BE2C (cell line): ENCODE data around the gene IFRD1.

Source experiments
- DNase-seq: peaks from one replicate; pipeline ENCODE4 v3.0.0-alpha.2; 2020
- H3K27me3 ChIP-seq: fragments of 250-450 bp; sonication (Bioruptor Pico); 2 replicates; pipeline ENCODE4 v1.5.1; 2020; ENCODE audit warnings: mild to moderate bottlenecking
- H3K36me3 ChIP-seq: fragments of 250-450 bp; sonication (Bioruptor Pico); 2 replicates; pipeline ENCODE4 v1.5.1; 2020; ENCODE audit warnings: mild to moderate bottlenecking
- H3K4me1 ChIP-seq: fragments of 250-450 bp; sonication (Bioruptor Pico); 2 replicates; pipeline ENCODE4 v1.5.1; 2020
- H3K4me3 ChIP-seq: 2 replicates; pipeline ENCODE4 v1.5.1; 2011; ENCODE audit warnings: low read depth, low read length
- H3K9me3 ChIP-seq: fragments of 250-450 bp; sonication (Bioruptor Pico); 2 replicates; pipeline ENCODE4 v1.5.1; 2020
- TF ChIP-seq, protein P1 (sequence below): IDR thresholded peaks from 2 replicates; pipeline ENCODE4 v1.5.1; 2012; ENCODE audit warnings: mild to moderate bottlenecking, low read depth, low read length

The IFRD1 gene

DNA sequence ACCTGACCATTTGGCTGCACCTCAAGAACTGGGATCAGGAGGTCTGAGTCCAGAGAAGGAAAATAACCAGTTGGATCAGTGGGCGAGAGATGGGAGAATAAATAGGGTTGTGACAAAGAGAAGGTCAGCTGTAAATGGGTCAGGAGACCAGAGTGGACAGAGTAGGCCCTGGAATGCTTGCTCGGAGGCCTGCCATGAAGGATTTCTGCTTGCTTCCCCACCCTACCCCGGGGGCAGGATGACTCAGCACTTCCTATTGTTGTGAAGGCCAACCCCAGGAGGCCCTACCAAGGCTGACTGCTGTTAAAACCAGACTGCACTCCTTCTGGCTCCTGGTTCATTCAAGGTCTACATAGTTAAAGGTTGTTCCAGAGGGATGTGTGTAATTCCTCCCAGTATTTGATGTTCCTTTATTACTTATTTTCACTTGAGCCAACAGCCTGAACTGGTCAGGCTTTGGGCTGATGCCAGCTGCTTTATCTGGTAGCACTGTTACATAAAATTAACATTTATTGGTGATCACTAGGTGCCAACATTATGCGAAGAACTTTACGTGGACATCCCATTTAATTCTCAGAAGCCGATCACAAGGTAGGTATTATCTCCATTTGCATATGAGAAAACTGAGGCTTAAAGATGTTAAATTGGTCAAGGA, 27.3 kb upstream of the IFRD1 start:
- Histone ChIP-seq H3K9me3 (no peaks in the 10 kb centered on the region), H3K4me1 (peaks cover 16% of the 10 kb centered on the region), H3K36me3 (no peaks in the 10 kb centered on the region), H3K4me3 (no peak overlapping the region), H3K27me3 (no peaks in the 10 kb centered on the region)
- TF ChIP-seq, protein P1, sequence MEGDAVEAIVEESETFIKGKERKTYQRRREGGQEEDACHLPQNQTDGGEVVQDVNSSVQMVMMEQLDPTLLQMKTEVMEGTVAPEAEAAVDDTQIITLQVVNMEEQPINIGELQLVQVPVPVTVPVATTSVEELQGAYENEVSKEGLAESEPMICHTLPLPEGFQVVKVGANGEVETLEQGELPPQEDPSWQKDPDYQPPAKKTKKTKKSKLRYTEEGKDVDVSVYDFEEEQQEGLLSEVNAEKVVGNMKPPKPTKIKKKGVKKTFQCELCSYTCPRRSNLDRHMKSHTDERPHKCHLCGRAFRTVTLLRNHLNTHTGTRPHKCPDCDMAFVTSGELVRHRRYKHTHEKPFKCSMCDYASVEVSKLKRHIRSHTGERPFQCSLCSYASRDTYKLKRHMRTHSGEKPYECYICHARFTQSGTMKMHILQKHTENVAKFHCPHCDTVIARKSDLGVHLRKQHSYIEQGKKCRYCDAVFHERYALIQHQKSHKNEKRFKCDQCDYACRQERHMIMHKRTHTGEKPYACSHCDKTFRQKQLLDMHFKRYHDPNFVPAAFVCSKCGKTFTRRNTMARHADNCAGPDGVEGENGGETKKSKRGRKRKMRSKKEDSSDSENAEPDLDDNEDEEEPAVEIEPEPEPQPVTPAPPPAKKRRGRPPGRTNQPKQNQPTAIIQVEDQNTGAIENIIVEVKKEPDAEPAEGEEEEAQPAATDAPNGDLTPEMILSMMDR, result no peak
- DNase-seq, result peak; percentile 87

DNA sequence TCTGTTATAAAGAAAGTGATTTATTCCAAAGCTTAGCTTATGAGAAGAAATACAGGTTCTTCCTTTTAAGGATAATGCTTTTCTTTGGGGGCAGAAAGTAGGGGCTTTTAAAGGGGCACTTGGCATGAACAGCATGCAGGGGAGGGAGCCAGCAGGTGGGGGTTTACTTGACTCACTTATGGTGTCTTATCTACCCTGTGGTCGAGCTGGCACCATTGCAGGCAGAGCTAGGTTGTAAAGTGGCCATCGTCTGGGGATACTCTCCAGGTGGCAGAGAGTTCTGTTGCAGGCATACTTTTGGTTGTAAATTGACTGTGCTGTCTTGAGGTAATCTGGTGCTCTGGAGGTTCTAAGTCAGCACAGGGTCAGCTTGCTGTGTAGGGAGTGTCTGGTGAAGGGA, 26.3 kb upstream of the IFRD1 start:
- no peak for DNase-seq

DNA sequence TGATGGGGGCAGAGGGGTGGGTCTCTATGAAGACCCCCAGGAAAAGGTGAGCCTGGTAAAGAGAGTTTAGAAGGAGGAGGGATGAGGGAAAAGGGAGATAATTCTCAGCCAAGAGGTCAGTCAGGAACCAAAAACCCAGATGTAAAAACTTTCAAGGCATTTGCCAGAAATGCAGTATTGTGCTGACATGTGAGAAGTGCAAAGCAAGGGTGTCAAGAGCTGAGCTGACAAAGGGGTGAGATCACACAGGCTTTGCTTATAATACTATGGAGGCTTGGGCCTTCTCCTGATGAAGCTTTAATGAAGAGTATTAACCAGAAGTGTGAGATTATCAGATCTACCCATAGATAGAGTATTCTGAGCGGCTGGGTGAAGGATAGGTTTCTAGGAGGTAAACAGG, 22.3 kb upstream of the IFRD1 start:
- TF ChIP-seq, protein P1, result no peak
- H3K4me3 ChIP-seq, result no peak overlapping the region
- no peak for DNase-seq
- peaks cover 8% of the 10 kb centered on the region for H3K4me1 ChIP-seq
- H3K9me3 ChIP-seq, result no peaks in the 10 kb centered on the region
- H3K27me3 ChIP-seq, result no peaks in the 10 kb centered on the region
- H3K36me3 ChIP-seq, result no peaks in the 10 kb centered on the region

More for the DNA sequence above, 26.3 kb upstream of the IFRD1 start:
- TF ChIP-seq, protein P1, result no peak
- Histone ChIP-seq H3K4me3 (no peak overlapping the region), H3K9me3 (no peaks in the 10 kb centered on the region), H3K27me3 (no peaks in the 10 kb centered on the region), H3K4me1 (peaks cover 16% of the 10 kb centered on the region), H3K36me3 (no peaks in the 10 kb centered on the region)

DNA sequence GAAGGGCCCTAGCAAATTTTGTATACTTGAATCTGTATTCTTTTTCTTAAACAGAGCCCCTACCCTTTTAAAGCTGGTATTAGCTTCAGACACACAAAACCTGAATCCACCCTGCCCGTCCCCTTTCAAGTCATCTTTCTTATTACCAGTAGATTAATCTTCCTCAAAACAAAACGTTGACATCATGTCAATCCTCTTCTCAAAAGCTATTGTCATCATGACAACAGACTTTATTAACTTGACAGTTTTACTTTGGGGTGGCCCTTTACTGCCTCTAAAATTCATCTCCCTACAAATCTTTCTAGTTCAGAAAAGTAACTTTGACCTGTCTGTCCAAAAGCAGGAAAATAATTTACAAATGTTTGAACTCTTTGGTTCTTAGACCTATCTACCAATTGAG, 21.5 kb upstream of the IFRD1 start:
- Histone ChIP-seq H3K36me3 (no peaks in the 10 kb centered on the region), H3K9me3 (no peaks in the 10 kb centered on the region)
- TF ChIP-seq, protein P1, result no peak

DNA sequence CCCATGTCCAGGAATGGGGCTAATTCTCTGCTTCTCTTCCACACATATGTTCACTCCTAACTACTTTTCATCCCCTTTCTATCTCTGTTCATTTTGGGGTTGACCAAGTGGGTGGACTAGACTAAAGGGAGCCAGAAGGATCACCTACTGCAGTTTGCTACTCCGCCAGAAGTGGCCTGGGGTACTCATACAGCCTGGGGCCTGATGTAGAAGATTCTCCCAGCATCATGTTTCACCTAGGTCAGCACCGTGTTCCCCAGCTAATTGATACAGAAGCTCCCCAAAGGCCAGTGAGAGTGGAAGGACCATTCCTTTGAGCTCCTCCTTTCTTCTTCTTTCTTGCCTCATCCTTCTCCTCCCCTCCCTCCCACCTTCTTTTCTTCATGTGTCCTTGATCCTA, 19.6 kb upstream of the IFRD1 start:
- no peaks in the 10 kb centered on the region for H3K36me3 ChIP-seq
- no peak overlapping the region for H3K4me3 ChIP-seq
- no peaks in the 10 kb centered on the region for H3K9me3 ChIP-seq
- TF ChIP-seq, protein P1, result no peak
- no peak for DNase-seq
- H3K4me1 ChIP-seq, result no peaks in the 10 kb centered on the region; the same call in 1 of the 2 replicates
- no peaks in the 10 kb centered on the region for H3K27me3 ChIP-seq

More for the DNA sequence above, 21.5 kb upstream of the IFRD1 start:
- no peaks in the 10 kb centered on the region for H3K27me3 ChIP-seq
- H3K4me1 ChIP-seq, result peaks cover 1% of the 10 kb centered on the region; the same call in 1 of the 2 replicates
- no peak overlapping the region for H3K4me3 ChIP-seq
- no peak for DNase-seq

DNA sequence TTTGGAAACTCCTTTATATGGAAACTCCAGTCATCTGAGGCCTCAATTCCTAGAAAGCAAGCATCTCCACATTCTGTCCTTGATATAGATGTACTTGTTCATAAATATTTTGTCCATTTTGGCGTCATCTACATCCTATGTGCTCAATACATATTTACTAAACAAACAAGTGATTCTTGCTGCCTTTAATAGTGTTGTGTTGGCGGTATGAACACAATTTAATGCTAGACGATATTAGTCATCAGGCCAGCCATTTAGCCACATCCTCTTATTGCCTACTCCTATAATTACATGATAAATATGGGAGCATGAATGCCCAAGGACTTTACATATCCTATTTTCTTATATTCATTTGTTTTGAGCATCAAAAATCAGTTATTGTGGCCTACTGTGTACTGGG, 18.5 kb upstream of the IFRD1 start:
- H3K27me3 ChIP-seq, result no peaks in the 10 kb centered on the region
- no peaks in the 10 kb centered on the region; the same call in 1 of the 2 replicates for H3K4me1 ChIP-seq
- H3K9me3 ChIP-seq, result no peaks in the 10 kb centered on the region
- H3K36me3 ChIP-seq, result no peaks in the 10 kb centered on the region
- TF ChIP-seq, protein P1, result no peak
- DNase-seq, result no peak
- no peak overlapping the region for H3K4me3 ChIP-seq
